SW480 (cell line): ENCODE data around the gene VPS25.
A peak's percentile ranks its signal among the peaks of the same experiment; 100 is the strongest.

Experiments
- DNase-seq: peaks from one replicate; pipeline ENCODE4 v3.0.0-alpha.2; 2016; ENCODE audit warnings: low spot score

The VPS25 gene

DNA sequence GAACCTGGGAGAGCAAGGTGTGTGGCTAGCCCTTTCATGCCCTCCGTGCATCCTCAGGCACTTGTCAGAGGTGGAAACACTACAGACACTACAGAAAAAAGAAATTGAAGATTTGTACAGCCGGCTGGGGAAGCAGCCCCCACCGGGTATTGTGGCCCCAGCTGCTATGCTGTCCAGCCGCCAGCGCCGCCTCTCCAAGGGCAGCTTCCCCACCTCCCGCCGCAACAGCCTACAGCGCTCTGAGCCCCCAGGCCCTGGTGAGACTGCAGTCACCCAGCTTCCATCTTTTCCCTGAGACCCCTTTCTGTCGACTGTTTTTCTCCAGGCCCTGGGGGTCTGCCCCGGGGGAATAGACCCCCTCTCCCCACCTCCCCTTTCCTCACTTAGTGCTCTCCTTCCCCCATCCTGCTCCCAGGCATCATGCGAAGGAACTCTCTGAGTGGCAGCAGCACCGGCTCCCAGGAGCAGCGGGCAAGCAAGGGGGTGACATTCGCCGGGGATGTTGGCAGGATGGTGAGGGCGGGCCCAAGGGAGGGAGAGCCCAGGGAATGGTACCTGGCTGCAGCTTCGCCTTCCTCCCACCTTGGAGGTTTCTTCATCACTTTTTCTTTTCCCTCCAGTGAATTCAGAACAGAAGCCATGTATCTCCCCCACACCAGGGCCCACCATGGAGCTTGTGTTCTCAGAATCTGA is 23.0 kb downstream of the VPS25 start:
- no peak for DNase-seq

DNA sequence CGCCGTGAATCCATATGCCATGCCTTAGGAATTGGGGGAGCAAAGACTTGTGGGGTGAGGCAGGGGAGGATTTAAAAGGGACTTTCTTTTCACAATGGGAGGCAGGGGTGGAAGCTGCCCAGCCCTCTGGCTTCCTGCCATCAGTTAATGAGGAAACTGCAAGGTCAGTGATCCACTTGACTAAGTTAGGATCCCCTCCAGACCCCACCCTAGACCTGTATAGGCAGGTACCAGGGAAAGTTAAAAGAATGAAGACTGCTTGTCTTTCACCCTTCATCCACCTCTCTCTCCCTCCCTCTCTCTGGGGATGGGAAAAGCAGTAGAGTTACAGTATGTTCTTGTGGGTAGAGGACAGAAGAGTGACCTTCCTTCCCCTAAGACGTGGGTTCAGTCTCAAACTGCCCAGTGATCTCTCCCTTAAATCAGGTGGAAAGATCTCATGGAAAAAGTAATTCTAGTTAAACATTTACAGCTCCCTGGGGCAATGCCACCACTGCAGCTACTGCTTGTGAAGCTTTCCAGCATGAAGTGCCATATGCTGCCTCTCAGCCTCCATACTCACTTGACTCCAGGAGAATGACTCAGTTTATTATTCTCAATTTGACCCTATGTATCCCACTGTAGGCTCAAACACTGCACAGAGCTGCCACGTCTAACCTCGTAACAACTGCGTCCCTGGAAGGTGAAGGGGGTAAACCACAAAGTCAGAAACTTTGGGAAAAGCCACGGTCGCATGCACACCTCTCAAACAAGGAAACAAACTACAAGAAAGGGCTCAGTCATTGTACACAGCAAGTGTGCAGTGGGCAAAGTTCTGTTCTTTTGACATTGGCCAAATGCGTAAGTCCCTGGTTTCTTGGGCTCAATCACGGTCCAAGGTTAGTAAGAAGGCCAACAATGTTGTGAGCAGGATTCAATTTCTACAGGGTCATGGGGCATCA is 24.1 kb downstream of the VPS25 start:
- DNase-seq, result no peak

GRCh38 chr17:42798011-42798382 is 24.7 kb downstream of the VPS25 start:
- no peak for DNase-seq

DNA sequence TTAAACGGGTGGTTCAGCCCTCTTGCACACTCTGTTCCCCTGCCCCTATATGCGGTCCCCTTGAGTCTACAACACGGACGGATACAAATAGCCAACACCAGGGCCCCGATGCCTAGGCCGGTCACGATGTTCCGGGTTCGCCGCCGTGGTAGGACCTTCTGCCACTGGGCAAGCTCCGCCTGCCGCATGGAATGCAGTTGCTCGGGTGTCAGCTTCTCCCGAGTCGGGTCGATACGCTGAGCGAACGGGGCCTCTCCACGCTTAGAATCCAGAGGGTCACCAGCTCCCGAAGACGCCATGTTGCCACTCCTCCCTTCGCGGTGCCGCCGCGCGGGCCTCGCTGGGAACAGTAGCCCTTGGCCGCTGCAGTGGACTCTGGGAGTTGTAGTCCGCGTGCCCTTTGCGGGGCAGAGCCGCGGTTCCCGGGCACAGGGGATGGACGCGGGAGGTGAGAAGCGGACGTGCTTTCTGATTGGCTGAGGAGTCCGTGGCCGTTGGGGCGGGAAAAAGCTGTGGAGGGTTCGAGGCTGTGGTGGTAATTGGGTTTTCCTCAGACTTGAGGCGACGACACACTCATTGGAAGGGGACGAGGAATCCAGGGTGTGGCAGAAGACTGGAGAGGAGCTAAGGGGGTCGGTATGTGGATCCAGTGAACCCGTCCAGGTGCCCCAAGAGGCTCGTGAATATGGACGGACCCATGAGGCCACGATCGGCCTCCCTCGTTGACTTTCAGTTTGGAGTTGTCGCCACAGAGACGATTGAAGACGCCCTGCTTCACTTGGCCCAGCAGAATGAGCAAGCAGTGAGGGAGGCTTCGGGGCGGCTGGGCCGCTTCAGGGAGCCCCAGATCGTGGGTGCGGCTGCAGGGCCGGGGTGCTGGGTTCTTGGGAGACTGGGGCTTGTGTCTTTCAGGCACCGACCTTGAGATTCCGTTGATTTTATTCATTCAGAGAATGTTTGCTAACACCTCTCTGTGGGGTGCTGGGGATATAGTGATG is 25.4 kb downstream of the VPS25 start, which contains the start of the genes CNTD1 and COA3:
CNTD1 (plus strand) TSS at position 479 of the 998 bp plus-strand sequence; CDS start at position 686, 207 bp downstream.
COA3 (minus strand) TSS at position 322 of the 998 bp plus-strand sequence; CDS start at position 299, 23 bp downstream.
- DNase-seq, result peak; percentile 80

GRCh38 chr17:42803074-42803883 is 30.0 kb downstream of the VPS25 start:
- DNase-seq, result no peak

DNA sequence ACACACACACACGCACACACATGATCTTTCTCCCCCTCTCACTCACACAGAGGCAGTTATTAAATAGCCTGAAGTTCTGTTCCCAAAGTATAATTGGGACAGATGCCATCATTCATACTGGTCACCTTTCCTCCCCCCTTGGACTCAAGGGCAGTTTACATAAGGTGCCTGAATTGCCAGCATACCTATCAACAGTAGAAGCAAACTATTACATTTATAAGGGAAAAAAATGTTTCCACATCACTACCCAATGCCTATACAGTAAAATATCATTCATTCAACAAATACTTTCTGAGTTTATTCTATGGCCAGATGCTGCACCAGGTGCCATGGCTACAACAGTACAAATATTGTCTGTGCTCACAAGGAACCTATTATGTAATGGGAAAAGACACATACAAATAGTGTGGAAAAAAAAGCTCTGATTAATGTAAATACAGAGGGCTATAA is 31.7 kb downstream of the VPS25 start:
- DNase-seq, result no peak

- DNase-seq, result no peak
These were observed 33.0 kb downstream of the VPS25 start for GRCh38 chr17:42806249-42806648.

DNA sequence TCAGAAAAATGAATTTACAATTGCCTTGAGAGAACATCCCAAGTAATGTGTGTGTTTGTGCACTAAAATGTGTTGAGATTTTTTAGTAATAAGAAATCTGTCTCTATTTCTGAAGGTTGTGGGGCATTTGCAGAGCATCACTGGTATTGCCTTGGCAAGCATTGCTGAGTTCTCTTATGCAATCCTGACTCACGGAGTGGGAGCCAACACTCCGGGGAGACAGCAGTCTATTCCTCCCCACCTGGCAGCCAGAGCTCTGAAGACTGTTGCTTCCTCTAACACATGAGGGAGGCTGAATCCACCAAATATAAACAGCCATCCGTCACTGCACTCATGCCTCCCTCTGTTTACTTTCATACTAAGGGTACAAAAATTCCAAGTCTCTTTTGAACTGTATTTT is 36.0 kb downstream of the VPS25 start:
- DNase-seq, result no peak

- no peak for DNase-seq
These were observed 41.6 kb downstream of the VPS25 start for GRCh38 chr17:42814633-42815399.

GRCh38 chr17:42817866-42818265 is 44.6 kb downstream of the VPS25 start:
- DNase-seq, result no peak

- no peak for DNase-seq
These were observed 45.1 kb downstream of the VPS25 start for GRCh38 chr17:42818379-42818778.

GRCh38 chr17:42819939-42820535 is 46.8 kb downstream of the VPS25 start:
- DNase-seq, result peak; percentile 64

- DNase-seq, result no peak
These were observed 47.9 kb downstream of the VPS25 start for GRCh38 chr17:42821176-42821575.

GRCh38 chr17:42827472-42827871 is 54.2 kb downstream of the VPS25 start:
- no peak for DNase-seq
